HFF-Myc (cell line): Measurements from ENCODE around the gene PDLIM7.

Source experiments
- DNase-seq: peaks from one replicate; pipeline ENCODE4 v3.0.0-alpha.2; 2011; ENCODE audit warnings: low read depth; ENCODE audit errors: extremely low read depth
- H3K4me3 ChIP-seq: replicated peaks from 2 replicates; pipeline ENCODE4 v1.5.1; 2011; ENCODE audit warnings: low read depth, mild to moderate bottlenecking, control low read depth, low read length
- TF ChIP-seq, protein P1 (sequence below): IDR thresholded peaks from 2 replicates; pipeline ENCODE4 v1.5.1; 2012; ENCODE audit warnings: mild to moderate bottlenecking, low read depth, low read length, control low read depth; ENCODE audit errors: missing control alignments

Gene PDLIM7

DNA sequence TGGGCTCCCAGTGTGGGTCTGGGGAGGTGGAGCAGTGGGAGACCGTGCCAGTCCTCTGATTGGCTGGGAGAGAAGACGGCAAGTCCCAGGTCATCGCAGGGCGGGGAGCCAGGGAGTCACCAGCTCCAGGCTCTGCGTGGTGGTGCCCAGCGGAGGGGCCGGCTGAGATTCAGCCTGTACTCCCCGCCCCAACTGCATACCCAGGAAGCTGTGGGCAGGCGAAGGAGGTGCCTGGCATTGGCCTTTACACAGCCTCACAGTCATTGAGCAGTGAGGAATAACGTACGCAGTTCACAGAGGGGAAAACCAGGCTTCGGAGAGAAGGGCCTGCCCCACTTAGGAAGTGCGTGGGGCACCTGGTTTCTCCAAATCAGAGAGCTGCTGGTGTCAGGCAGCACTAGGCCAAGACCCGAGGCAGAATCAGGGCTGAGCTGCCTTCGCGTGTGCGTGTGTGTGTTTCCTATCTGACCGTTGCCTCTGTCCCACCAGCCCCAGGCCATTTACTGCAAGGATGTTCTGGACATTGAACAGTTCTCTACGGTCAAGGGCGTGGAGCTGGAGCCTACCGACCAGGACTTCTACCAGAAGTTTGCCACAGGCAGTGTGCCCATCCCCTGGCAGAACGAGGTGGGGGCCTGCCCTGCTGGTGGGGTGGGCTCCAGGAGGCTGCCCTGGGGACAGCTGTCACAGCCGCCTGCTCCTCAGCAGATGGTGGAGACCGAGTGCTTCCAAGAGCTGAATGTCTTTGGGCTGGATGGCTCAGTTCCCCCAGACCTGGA, 57.0 kb downstream of the PDLIM7 start:
- DNase-seq = no peak
- TF ChIP-seq, protein P1, sequence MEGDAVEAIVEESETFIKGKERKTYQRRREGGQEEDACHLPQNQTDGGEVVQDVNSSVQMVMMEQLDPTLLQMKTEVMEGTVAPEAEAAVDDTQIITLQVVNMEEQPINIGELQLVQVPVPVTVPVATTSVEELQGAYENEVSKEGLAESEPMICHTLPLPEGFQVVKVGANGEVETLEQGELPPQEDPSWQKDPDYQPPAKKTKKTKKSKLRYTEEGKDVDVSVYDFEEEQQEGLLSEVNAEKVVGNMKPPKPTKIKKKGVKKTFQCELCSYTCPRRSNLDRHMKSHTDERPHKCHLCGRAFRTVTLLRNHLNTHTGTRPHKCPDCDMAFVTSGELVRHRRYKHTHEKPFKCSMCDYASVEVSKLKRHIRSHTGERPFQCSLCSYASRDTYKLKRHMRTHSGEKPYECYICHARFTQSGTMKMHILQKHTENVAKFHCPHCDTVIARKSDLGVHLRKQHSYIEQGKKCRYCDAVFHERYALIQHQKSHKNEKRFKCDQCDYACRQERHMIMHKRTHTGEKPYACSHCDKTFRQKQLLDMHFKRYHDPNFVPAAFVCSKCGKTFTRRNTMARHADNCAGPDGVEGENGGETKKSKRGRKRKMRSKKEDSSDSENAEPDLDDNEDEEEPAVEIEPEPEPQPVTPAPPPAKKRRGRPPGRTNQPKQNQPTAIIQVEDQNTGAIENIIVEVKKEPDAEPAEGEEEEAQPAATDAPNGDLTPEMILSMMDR = no peak

DNA sequence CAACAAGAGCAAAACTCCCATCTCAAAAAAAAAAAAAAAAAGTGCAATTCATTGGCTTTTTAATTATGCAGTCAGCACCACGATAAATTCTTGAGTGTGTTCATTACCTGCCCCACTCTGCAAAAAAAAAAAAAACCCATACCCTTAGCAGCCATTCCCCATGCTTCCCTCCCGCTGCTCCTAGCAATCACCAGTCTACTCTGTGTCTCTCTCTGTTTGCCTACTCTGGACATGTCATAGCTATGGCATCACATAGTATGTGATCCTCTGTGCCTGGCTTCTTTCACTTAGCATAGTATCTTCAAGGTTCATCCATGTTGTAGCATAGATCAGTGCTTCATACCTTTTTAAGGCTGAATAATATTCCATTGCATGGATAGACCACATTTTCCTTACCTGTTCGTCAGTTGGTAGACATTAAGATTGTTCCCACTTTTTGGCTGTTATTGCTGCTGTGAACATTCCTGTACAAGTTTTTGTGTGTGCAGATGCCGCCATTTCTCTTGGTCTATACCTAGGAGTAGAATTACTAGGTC, 57.8 kb downstream of the PDLIM7 start:
- DNase-seq = no peak
- no peak overlapping the region for H3K4me3 ChIP-seq
- TF ChIP-seq, protein P1 = no peak

More for the DNA sequence above, 57.0 kb downstream of the PDLIM7 start:
- H3K4me3 ChIP-seq = no peak overlapping the region

DNA sequence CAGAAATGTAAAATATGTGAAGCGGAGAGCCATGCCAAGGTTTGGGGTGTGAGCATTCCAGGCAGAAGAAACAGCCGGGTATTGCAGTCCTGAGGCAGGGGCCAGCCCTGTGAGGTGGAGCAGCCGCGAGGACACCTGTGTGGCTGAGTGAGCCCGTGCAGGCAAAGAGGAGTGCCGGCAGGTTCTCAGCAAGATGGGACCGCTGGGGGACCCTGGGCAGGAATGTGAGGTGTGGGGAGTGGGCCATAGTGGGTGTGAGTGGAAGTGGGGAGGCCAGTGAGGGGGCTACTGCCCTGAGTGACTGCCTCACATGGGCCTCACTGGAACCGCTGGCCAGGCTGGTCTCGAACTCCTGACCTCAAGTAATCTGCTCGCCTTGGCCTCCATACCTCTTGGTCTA, 58.9 kb downstream of the PDLIM7 start:
- no peak for DNase-seq
- TF ChIP-seq, protein P1 = no peak
- H3K4me3 ChIP-seq = no peak overlapping the region

DNA sequence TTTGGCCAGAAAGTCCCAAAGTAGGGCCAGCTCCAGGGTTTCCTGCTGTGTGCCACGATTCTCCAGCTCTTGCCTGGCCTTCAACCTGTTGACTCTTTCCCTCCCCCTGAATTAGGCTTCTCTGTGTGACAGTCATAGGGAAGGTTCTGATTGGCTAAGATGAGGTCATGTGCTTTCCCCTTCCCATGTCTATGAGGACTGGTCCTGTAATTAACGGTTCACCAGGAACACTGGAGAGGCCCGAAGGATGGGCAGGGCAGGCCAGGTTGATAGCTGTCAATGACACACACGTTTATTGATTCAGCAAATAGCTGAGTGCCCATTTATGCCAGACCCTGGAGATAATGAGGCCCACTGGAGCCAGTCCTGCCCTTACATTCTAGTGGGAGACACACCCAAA, 59.8 kb downstream of the PDLIM7 start:
- DNase-seq = no peak
- H3K4me3 ChIP-seq = no peak overlapping the region
- TF ChIP-seq, protein P1 = no peak

DNA sequence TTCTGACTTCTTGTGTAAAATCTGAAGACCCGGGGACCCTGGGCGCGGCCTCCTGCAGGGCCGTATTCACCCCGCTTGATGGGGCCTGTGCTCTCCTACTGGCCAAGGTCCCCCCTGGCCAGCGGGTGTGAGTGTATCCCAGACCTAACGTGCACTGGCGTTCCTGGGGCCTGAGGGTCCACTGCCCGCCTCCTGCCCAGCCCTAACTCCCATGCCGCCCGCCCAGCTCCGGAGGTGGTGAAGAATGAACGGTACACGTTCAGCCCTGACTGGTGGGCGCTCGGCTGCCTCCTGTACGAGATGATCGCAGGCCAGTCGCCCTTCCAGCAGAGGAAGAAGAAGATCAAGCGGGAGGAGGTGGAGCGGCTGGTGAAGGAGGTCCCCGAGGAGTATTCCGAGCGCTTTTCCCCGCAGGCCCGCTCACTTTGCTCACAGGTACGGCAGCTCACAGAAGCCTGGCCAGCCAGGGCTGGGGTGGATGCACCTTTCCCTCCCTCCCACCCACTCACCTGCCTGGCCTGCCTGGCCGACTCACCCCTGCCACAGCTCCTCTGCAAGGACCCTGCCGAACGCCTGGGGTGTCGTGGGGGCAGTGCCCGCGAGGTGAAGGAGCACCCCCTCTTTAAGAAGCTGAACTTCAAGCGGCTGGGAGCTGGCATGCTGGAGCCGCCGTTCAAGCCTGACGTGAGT, 61.4 kb downstream of the PDLIM7 start:
- H3K4me3 ChIP-seq = no peak overlapping the region
- TF ChIP-seq, protein P1 = no peak
- no peak for DNase-seq

DNA sequence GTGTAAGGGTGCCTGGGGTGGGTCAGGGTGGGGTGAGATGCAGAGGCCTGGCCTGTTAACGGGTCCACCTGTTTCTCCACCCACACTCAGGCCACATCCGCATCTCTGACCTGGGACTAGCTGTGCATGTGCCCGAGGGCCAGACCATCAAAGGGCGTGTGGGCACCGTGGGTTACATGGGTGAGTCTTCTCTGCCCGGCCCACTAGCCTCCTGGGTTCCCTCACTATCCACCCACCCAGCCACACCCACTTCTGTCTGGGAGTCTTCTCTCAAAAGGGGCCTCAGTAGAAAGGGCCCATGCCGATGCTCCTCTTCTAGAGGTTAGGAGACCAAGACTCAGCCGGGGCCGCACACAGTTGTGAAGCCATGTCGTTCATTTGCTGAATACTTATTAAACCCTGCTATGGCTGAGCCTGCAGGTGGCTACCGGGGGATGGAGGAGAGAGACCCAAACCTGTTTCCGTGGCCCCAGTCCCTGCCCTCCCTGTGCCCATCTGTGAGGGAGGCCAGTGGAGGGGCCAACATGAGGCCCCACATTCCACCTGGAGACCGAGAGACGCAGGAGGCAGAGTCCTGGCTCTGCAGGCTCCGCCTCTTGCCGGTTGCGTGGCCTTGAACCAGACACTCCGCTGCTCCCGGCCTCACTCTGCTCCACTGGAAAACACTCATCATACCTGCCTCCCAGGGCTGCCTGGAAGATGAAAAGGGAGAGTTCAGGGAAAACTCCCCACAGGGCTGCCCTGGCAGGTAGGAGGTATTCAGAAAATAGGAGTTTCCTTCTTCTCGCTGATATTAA, 62.3 kb downstream of the PDLIM7 start:
- TF ChIP-seq, protein P1 = no peak
- DNase-seq = no peak
- H3K4me3 ChIP-seq = no peak overlapping the region
